Duodenal mucosa (tissue), 2 donors: Measurements from ENCODE around the gene FAM135A.
A peak's percentile ranks its signal among the peaks of the same experiment; 100 is the strongest.

Experiments
- H3K27ac ChIP-seq: one replicate; pipeline ENCODE4 v1.7.0; 2013; ENCODE audit warnings: low read depth, low read length
- H3K27me3 ChIP-seq, 2 donors: one replicate each; pipeline ENCODE4 v1.7.0; 2013; ENCODE audit warnings: low read length in 2 of 2, control low read depth in 1 of 2; ENCODE audit not compliant: insufficient read depth in 2 of 2, control insufficient read depth in 1 of 2
- H3K36me3 ChIP-seq, 2 donors: one replicate each; pipeline ENCODE4 v1.7.0; 2013; ENCODE audit warnings: low read length in 2 of 2, control low read depth in 1 of 2; ENCODE audit not compliant: insufficient read depth in 2 of 2, control insufficient read depth in 1 of 2
- H3K4me1 ChIP-seq, 2 donors: one replicate each; pipeline ENCODE4 v1.7.0; 2013; ENCODE audit warnings: low read length in 2 of 2, control low read depth in 1 of 2; ENCODE audit not compliant: insufficient read depth in 2 of 2, control insufficient read depth in 1 of 2
- H3K4me3 ChIP-seq, 2 donors: one replicate each; pipeline ENCODE4 v1.7.0; 2013; ENCODE audit warnings: low read length in 2 of 2, low read depth in 1 of 2
- H3K9ac ChIP-seq, 2 donors: one replicate each; pipeline ENCODE4 v1.7.0; 2013; ENCODE audit warnings: low read length in 2 of 2, low read depth in 1 of 2
- H3K9me3 ChIP-seq, 2 donors: one replicate each; pipeline ENCODE4 v1.7.0; 2013; ENCODE audit warnings: low read length in 2 of 2, control low read depth in 1 of 2; ENCODE audit not compliant: control insufficient read depth in 1 of 2

FAM135A gene

GRCh38 chr6:70413114-70413991, at the start of gene FAM135A:
FAM135A (plus strand) TSS chr6:70413508; CDS start chr6:70428343, 14,835 bp downstream.
- Histone ChIP-seq H3K9me3 (no peaks in the 10 kb centered on the region), H3K4me3 (peak within 1 kb of the TSS; percentile 86 to 89), H3K27me3 (no peaks in the 10 kb centered on the region), H3K4me1 (peaks cover 9 to 11% of the 10 kb centered on the region in 2 donors), H3K9ac (peak within 1 kb of the TSS; percentile 83 to 91), H3K27ac (peak within 1 kb of the TSS; percentile 80), H3K36me3 (peaks cover 0 to 6% of the 10 kb centered on the region in 2 donors)

GRCh38 chr6:70363741-70364493, 49.4 kb upstream of the FAM135A start:
- no peaks in the 10 kb centered on the region for H3K36me3 ChIP-seq

GRCh38 chr6:70369332-70369950, 43.9 kb upstream of the FAM135A start:
- peaks cover 0 to 3% of the 10 kb centered on the region in 2 donors for H3K4me1 ChIP-seq
- no peaks in the 10 kb centered on the region for H3K9me3 ChIP-seq
- no peak overlapping the region for H3K27ac ChIP-seq
- H3K27me3 ChIP-seq = no peaks in the 10 kb centered on the region
- no peaks in the 10 kb centered on the region for H3K36me3 ChIP-seq
- H3K4me3 ChIP-seq = no peak overlapping the region
- H3K9ac ChIP-seq = no peak overlapping the region

More at GRCh38 chr6:70363741-70364493, 49.4 kb upstream of the FAM135A start:
- no peaks in the 10 kb centered on the region for H3K27me3 ChIP-seq
- H3K27ac ChIP-seq = no peak overlapping the region
- H3K9me3 ChIP-seq = no peaks in the 10 kb centered on the region
- no peak overlapping the region for H3K4me3 ChIP-seq
- peaks cover 7 to 11% of the 10 kb centered on the region in 2 donors for H3K4me1 ChIP-seq
- no peak overlapping the region for H3K9ac ChIP-seq

GRCh38 chr6:70370496-70370895, 42.8 kb upstream of the FAM135A start:
- Histone ChIP-seq H3K27me3 (no peaks in the 10 kb centered on the region), H3K4me3 (no peak overlapping the region), H3K4me1 (no peaks in the 10 kb centered on the region), H3K27ac (no peak overlapping the region), H3K9ac (no peak overlapping the region), H3K9me3 (no peaks in the 10 kb centered on the region), H3K36me3 (no peaks in the 10 kb centered on the region)

- no peaks in the 10 kb centered on the region for H3K4me1 ChIP-seq
- H3K4me3 ChIP-seq = no peak overlapping the region
- H3K9me3 ChIP-seq = no peaks in the 10 kb centered on the region
- H3K9ac ChIP-seq = no peak overlapping the region
- no peaks in the 10 kb centered on the region for H3K27me3 ChIP-seq
- H3K36me3 ChIP-seq = no peaks in the 10 kb centered on the region
- H3K27ac ChIP-seq = no peak overlapping the region
Observed at GRCh38 chr6:70371454-70372105, 41.7 kb upstream of the FAM135A start.

GRCh38 chr6:70375166-70375565, 38.1 kb upstream of the FAM135A start:
- H3K9me3 ChIP-seq = no peaks in the 10 kb centered on the region
- no peaks in the 10 kb centered on the region for H3K27me3 ChIP-seq
- H3K4me3 ChIP-seq = no peak overlapping the region
- no peak overlapping the region for H3K27ac ChIP-seq
- no peaks in the 10 kb centered on the region for H3K36me3 ChIP-seq
- H3K9ac ChIP-seq = no peak overlapping the region
- H3K4me1 ChIP-seq = peaks cover 4 to 10% of the 10 kb centered on the region in 2 donors

- Histone ChIP-seq H3K36me3 (no peaks in the 10 kb centered on the region), H3K9me3 (no peaks in the 10 kb centered on the region), H3K9ac (no peak overlapping the region), H3K4me3 (no peak overlapping the region), H3K27me3 (no peaks in the 10 kb centered on the region), H3K4me1 (peaks cover 7 to 13% of the 10 kb centered on the region in 2 donors), H3K27ac (no peak overlapping the region)
Observed at GRCh38 chr6:70375882-70376281, 37.4 kb upstream of the FAM135A start.

- H3K4me3 ChIP-seq = no peak overlapping the region
- no peaks in the 10 kb centered on the region for H3K36me3 ChIP-seq
- H3K4me1 ChIP-seq = peaks cover 7 to 13% of the 10 kb centered on the region in 2 donors
- no peak overlapping the region for H3K27ac ChIP-seq
- H3K9me3 ChIP-seq = no peaks in the 10 kb centered on the region
- no peak overlapping the region for H3K9ac ChIP-seq
- no peaks in the 10 kb centered on the region for H3K27me3 ChIP-seq
Observed at GRCh38 chr6:70376628-70377027, 36.7 kb upstream of the FAM135A start.

- no peak overlapping the region for H3K27ac ChIP-seq
- H3K9ac ChIP-seq = no peak overlapping the region
- H3K4me3 ChIP-seq = no peak overlapping the region
- H3K4me1 ChIP-seq = peaks cover 7 to 13% of the 10 kb centered on the region in 2 donors
- H3K9me3 ChIP-seq = no peaks in the 10 kb centered on the region
- H3K27me3 ChIP-seq = no peaks in the 10 kb centered on the region
- no peaks in the 10 kb centered on the region for H3K36me3 ChIP-seq
Observed at GRCh38 chr6:70377372-70377771, 35.9 kb upstream of the FAM135A start.
